Parathyroid adenoma (tissue), 2 donors: ENCODE measurements around the gene C9orf57.
"Not testable (repeated sequence)": the region's sequence is repeated elsewhere in the genome, so short reads cannot be mapped to it uniquely, and the experiment has no call there.

ENCODE experiments used
- H2AFZ ChIP-seq: fragments of 300-600 bp; sonication (generic); one replicate; pipeline ENCODE4 v1.7.0; 2017; ENCODE audit warnings: antibody characterized with exemption, mild to moderate bottlenecking
- H3K27ac ChIP-seq: fragments of 300-600 bp; sonication (generic); one replicate; pipeline ENCODE4 v1.7.0; 2017
- H3K27me3 ChIP-seq: fragments of 300-600 bp; sonication (generic); one replicate; pipeline ENCODE4 v1.7.0; 2017; ENCODE audit warnings: low read length; ENCODE audit not compliant: control insufficient read depth, insufficient read depth
- H3K36me3 ChIP-seq: fragments of 300-600 bp; sonication (generic); one replicate; pipeline ENCODE4 v1.7.0; 2017; ENCODE audit warnings: low read length; ENCODE audit not compliant: control insufficient read depth, insufficient read depth
- H3K4me1 ChIP-seq: fragments of 300-600 bp; sonication (generic); one replicate; pipeline ENCODE4 v1.7.0; 2017; ENCODE audit warnings: control low read depth
- H3K4me2 ChIP-seq: fragments of 300-600 bp; sonication (generic); one replicate; pipeline ENCODE4 v1.7.0; 2017; ENCODE audit warnings: low read length
- H3K4me3 ChIP-seq: fragments of 300-600 bp; sonication (generic); one replicate; pipeline ENCODE4 v1.7.0; 2017; ENCODE audit warnings: low read depth, low read length
- H3K79me2 ChIP-seq: fragments of 300-600 bp; sonication (generic); one replicate; pipeline ENCODE4 v1.7.0; 2017; ENCODE audit warnings: control low read depth
- H3K9ac ChIP-seq: fragments of 300-600 bp; sonication (generic); one replicate; pipeline ENCODE4 v1.7.0; 2017; ENCODE audit warnings: mild to moderate bottlenecking
- H3K9me3 ChIP-seq: fragments of 300-600 bp; sonication (generic); one replicate; pipeline ENCODE4 v1.7.0; 2017; ENCODE audit warnings: low read length; ENCODE audit not compliant: control insufficient read depth
- CTCF ChIP-seq: fragments of 300-600 bp; sonication (generic); IDR thresholded peaks from one replicate; pipeline ENCODE4 v1.7.0; 2017; ENCODE audit warnings: antibody characterized with exemption, mild to moderate bottlenecking
- donor health status: primary hyperparathyroidism.

Gene C9orf57

DNA sequence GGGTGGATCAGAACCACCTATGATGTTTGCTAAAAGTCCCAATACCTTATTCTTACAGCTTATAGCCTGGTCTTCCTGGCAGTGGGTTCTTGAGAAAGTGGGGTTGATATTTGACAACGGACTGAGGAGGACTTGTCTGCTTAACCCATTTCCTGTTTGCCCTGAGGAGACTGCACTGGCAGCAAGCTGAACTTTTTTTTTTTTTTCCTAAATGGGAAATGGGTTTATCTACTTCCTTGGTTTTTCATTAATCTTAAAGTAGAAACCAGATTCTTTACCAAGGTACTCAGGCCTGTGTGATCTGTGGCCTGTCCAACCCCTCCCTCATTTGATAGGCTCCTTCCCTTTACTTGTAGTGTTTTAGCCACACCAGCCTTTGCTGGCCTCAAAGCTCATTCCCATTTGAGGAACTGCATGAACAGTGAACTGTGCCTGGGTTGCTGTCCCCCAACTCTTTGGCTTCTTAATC is 47.1 kb downstream of the C9orf57 start:
- Histone ChIP-seq H3K9ac (no peak overlapping the region), H3K79me2 (no peaks in the 10 kb centered on the region), H3K27me3 (no peaks in the 10 kb centered on the region), H3K27ac (no peak overlapping the region), H3K36me3 (no peaks in the 10 kb centered on the region), H3K4me3 (no peak overlapping the region), H3K4me1 (no peaks in the 10 kb centered on the region), H3K9me3 (no peaks in the 10 kb centered on the region), H3K4me2 (no peak overlapping the region), H2AFZ (no peak overlapping the region)
- no peak for TF ChIP-seq CTCF

DNA sequence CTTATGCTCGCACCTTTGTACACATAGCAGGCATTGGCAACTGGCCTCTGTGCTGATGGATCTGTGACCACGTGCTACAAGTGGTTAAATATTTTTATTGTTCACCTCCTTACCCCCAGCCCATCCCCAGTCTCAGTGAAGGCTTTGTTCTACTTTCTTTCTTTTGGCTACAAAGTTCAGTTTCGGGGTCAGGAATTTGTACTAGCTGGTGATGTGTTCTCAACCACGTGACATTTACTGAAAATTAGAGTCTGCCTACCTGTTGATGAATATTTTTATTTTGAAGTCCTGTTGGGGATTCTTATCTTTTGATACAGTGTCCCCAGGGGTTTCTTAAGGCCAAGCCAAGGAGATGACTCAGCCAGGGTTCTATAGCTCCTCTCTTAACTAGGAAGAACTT is 47.8 kb downstream of the C9orf57 start:
- Histone ChIP-seq H3K4me1 (no peaks in the 10 kb centered on the region), H3K27me3 (no peaks in the 10 kb centered on the region)

GRCh38 chr9:72007726-72008125 is 52.7 kb downstream of the C9orf57 start:
- H3K4me2 ChIP-seq, H2AFZ ChIP-seq, H3K9me3 ChIP-seq, H3K27me3 ChIP-seq, H3K9ac ChIP-seq, H3K4me1 ChIP-seq, H3K79me2 ChIP-seq, H3K36me3 ChIP-seq, H3K4me3 ChIP-seq, H3K27ac ChIP-seq: not testable (repeated sequence)

More for the DNA sequence above, 47.8 kb downstream of the C9orf57 start:
- TF ChIP-seq CTCF = no peak
- Histone ChIP-seq H3K9me3 (no peaks in the 10 kb centered on the region), H3K27ac (no peak overlapping the region), H3K9ac (no peak overlapping the region), H3K4me3 (no peak overlapping the region), H2AFZ (no peak overlapping the region), H3K4me2 (no peak overlapping the region), H3K79me2 (no peaks in the 10 kb centered on the region), H3K36me3 (no peaks in the 10 kb centered on the region)

GRCh38 chr9:72006501-72006900 is 53.9 kb downstream of the C9orf57 start:
- H3K9me3 ChIP-seq = no peaks in the 10 kb centered on the region
- H3K4me1 ChIP-seq = no peaks in the 10 kb centered on the region
- no peak overlapping the region for H3K9ac ChIP-seq
- no peaks in the 10 kb centered on the region for H3K79me2 ChIP-seq
- no peak overlapping the region for H3K4me2 ChIP-seq
- no peak overlapping the region for H2AFZ ChIP-seq
- no peaks in the 10 kb centered on the region for H3K36me3 ChIP-seq
- no peak for TF ChIP-seq CTCF
- no peaks in the 10 kb centered on the region for H3K27me3 ChIP-seq
- no peak overlapping the region for H3K4me3 ChIP-seq
- H3K27ac ChIP-seq = no peak overlapping the region

DNA sequence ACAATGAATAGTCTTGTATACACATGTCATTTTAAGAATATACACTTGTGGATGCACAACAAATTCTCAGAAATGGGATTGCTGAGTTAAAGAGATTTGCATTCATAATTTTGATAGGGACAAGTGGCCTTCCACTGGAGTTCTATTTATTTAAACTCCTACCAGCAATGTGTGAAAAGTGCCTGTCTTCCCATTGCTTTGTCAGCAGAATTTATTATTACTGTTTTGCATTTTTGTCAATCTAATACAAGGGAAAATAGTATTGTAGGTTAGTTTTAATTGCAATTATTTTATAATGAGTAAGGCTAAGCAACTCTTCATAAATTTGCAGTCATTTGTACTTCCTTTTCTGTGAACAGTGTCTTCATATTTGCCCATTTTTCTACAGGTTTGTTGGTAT is 55.0 kb downstream of the C9orf57 start:
- no peak overlapping the region for H3K27ac ChIP-seq
- H3K79me2 ChIP-seq = no peaks in the 10 kb centered on the region
- H3K4me3 ChIP-seq = no peak overlapping the region
- no peak overlapping the region for H3K4me2 ChIP-seq
- H3K36me3 ChIP-seq = no peaks in the 10 kb centered on the region
- H3K9ac ChIP-seq = no peak overlapping the region
- no peak overlapping the region for H2AFZ ChIP-seq
- no peak for TF ChIP-seq CTCF
- no peaks in the 10 kb centered on the region for H3K27me3 ChIP-seq
- H3K4me1 ChIP-seq = no peaks in the 10 kb centered on the region
- H3K9me3 ChIP-seq = no peaks in the 10 kb centered on the region
